Measurements from ENCODE around the gene SCUBE3.

Gene SCUBE3

GRCh38 chr6:35181933-35182612 is 31.7 kb upstream of the SCUBE3 start:
- no peak for DNase-seq

- no peak for DNase-seq
Measured at GRCh38 chr6:35183281-35183680, 30.5 kb upstream of the SCUBE3 start.

GRCh38 chr6:35183935-35184334 is 29.8 kb upstream of the SCUBE3 start:
- DNase-seq = no peak

DNA sequence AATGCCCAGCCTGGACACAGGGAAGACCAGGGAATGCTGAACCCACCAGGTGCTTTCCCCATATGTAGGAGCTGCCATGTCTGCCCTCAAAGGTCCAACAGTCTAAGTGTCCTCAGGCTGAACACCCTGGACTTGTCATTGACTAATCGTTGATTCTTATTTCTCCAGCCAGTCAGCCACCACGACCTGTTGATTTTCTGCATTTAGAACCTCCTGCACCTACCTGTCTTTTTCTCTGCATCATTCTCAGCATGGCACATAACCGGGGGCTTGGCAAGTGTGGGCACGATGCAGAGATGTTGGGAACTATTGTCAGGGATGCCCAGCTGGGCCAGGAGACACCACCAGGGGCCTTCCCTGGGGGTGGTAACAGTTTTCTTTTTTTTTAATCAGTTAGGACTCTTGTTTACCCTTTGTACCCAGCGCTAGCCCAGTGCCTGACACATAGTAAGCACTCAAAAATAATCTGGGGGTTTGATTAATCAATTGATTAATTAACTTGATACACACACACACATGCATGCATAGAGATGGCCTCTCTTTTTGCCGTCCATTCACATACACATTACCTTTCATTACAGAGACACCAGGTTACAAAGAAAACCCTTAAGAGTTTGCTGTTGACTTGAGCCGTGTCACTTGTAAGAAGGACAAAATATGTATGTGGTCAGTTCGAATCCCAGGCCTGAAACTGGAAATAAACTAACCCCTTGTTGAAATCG is 29.0 kb upstream of the SCUBE3 start:
- no peak for DNase-seq

DNA sequence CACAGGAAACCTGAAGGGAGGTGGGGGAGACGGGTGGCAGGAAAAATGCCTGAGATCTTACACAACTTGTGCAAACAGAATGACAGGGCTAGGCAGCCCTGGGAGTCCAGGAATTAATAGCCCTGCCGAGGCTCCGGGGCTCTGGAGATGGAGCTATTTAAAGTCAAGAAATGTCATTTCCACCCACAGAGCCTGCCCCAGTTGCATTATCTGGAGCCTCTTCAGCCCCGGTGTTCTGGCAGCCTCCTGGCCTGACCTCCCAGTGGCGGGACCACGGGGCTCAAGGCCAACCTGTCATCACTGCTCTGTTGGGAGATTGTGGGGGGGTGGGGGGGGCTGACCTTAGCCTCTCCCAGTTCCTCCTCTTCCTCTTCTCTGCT is 28.5 kb upstream of the SCUBE3 start:
- no peak for DNase-seq

DNA sequence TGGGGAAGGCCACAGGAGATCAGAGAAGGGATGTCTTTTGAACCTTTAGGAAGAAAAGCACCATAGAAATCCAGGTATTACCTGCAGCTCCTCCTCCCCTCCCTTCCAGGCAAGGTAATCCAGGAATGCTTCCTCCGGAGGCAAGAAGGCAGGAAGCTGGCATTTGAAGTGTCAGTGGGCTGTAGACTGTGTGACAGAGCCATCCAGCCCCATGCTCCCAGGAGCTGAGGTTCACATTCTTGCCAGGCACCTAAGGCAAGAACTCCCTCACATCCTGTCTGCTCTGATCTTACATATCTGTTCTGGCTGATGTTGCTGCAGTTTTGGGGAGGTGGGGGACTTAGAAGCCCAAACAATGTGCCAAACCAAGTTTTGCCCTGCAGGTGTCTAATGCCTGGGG is 27.8 kb upstream of the SCUBE3 start:
- no peak for DNase-seq

DNA sequence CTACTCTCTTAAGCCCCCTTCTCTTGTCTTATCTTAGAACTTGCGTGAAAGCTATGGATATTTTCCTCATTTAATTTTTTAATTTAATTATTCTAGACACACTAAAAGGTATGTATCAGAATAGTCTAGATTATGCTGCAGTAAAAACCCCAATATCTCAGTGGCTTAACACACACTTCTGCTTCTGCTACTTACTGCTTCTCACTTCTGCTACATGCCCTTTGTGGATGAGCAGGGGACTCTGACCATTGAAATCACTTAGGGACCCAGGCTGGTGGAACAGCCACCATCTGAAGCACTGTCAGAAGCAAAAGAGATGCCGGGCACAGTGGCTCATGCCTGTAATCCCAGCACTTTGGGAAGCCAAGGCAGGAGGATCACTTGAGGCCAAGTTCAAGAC is 27.2 kb upstream of the SCUBE3 start:
- DNase-seq = no peak

GRCh38 chr6:35188886-35189285 is 24.9 kb upstream of the SCUBE3 start:
- DNase-seq = no peak

DNA sequence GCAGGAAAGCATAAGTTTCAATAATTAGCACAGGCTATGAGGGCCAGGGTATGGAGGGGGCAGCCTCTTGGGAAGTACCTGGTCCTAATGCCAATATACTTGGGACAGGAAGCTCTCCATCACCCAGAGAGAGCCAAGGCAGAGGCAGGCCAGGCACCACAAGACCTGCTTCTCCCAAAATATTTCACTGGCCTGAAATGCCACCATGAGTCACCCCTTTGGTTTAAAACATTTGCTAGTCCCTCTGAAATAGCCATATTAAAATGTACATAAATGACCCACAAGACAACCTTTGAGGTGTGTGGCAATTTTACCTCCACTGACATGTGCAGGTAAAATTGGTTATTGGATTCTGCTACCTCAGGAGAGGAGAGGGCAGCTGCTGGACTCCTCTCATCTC is 23.4 kb upstream of the SCUBE3 start:
- DNase-seq = no peak

GRCh38 chr6:35191889-35192288 is 21.9 kb upstream of the SCUBE3 start:
- DNase-seq = no peak

GRCh38 chr6:35192301-35192860 is 21.4 kb upstream of the SCUBE3 start:
- DNase-seq = no peak

DNA sequence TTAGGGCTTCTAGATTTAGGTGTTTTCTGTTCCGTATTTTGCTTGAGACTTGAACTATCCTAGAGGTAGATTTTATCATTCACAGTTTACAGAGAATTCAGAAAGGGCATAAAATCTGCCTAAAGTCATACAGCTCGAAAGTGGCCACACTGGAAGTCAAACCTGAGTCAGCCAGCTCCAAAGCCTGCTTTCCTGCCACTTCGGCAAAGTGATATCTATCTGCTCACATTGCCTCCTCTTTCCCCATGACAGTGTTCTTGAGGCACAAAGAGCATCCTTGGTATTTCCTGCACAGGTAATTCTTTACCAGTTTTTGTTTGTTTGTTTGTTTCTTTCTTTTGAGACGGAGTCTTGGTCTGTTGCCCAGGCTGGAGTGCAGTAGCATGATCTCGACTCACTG is 19.4 kb upstream of the SCUBE3 start:
- DNase-seq = no peak

- no peak for DNase-seq
Measured at GRCh38 chr6:35195120-35195780, 18.5 kb upstream of the SCUBE3 start.

- DNase-seq = no peak
Measured at GRCh38 chr6:35197196-35197595, 16.6 kb upstream of the SCUBE3 start.

DNA sequence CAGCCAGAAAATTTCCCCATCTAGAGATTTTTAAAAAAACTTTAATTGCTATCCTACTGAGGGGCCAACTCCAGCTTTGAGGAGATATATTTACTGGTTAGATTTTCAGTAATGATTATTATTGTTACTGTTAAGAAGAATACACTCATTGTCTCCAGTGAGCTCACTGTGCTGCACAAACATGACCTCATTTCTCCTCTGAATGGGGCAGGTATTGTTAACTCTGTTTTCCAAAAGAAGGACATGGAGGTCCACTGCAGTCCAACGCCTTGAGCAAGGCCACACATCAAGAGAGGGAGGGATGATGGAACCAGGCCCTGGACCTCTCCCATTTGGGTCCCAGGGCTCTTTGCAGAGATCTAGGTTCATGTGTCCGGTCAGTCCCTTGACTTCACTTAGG is 13.9 kb upstream of the SCUBE3 start:
- DNase-seq = no peak

DNA sequence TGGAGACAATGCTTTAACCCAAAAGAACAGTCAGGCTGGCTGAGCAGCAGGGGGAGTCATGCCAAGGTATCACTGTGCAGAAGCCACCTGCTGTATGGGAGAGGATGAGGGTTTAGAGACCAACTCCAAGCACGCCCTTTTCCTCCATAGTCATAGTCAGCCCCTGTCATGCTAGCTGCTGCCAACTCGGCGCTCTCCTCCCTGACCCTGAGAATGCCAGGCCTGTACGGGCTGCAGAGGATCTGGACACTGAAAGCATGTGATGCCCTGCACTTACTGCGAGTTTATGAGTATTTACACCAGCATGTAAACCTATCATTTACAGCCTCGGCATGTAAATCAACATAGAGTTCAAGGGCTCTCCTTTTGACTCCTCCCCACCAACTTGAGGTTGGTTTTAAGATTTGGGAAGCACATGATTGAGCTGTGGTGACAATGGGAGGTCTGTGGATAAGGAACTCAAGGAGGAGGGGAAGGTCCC is 11.7 kb upstream of the SCUBE3 start:
- no peak for DNase-seq

- no peak for DNase-seq
Measured at GRCh38 chr6:35203152-35203670, 10.5 kb upstream of the SCUBE3 start.

- peak; percentile 50 for DNase-seq
Measured at GRCh38 chr6:35203680-35204079, 10.1 kb upstream of the SCUBE3 start.

DNA sequence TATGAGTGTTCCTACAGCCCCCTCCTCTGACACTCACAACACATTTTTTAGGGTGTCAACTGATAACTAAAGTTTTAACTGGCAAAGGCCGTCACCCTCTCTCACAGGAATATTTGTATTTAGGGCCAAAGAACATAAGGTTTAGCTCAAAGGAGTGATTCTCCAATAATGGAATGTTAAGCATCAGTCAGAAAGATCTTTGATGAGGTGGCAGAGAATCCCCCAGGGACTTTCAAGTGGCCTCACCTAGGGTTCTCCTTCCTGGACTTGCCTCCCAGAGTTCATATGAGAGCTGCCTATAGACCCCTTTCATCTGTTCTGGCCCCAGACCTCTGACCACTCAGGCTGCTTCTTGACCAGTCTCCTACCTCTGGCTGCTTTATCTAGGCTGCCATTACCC is 7.4 kb upstream of the SCUBE3 start:
- no peak for DNase-seq

- no peak for DNase-seq
Measured at GRCh38 chr6:35208419-35208818, 5.3 kb upstream of the SCUBE3 start.

- peak; percentile 64 for DNase-seq
Measured at GRCh38 chr6:35209081-35209480, 4.7 kb upstream of the SCUBE3 start.

DNA sequence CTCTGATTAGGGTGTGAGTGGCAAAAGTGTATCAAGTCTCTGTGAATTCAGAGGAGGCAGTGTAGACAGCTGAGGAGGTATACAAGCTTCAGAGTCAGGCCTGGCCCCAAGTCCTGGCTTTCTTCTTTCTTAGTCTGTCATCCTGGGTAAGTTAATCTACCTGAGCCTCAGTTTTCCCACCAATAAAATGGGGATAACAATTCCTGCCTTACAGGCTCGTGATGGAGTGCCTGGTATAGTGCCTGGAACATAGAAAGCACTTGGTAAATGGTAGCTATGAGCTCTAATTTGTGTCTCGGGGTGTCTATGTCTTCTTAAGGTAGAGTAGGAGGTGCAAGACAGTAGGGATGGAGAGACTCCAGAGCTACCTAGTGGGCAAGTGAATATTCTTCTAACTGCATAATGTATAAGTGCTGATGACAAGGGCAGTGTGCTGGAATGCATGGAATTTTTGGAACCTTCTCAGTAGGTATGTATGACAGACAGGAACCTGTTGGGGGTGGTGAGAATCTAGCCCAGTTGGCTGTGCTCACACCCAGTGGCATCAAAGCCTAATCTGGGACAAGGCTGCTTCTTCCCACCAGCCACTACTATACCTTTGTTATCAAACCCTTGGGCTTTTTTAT is 4.0 kb upstream of the SCUBE3 start:
- no peak for DNase-seq

GRCh38 chr6:35213298-35213791 is 411 bp upstream of the SCUBE3 start:
- no peak for DNase-seq

All from NCI-H2029 (cell line).